ENCODE data around the gene S100A9.

- TF ChIP-seq POLR2A (IDR thresholded peaks at IDR 0.05) (no peak), CTCF (IDR thresholded peaks at IDR 0.05) (no peak), EP300 (IDR thresholded peaks at IDR 0.05) (no peak)
These were observed 45.9 kb downstream of the S100A9 start for GRCh38 chr1:153403421-153404085.

Measured in ovary (tissue), 3 donors.